ENCODE data around the gene CUX1. TPM values are rescaled to one million over a fixed set of nuclear protein-coding genes. Genes with fewer than 3 reads are reported as not detected.
A peak's percentile ranks its signal among the peaks of the same experiment; 100 is the strongest.

CUX1 gene
- polyA plus RNA-seq, 1 experiment = 29.7 TPM

GRCh38 chr7:101913247-101913721 lies 95.9 kb downstream of the CUX1 start:
- Histone ChIP-seq H3K9me3 (ENCODE audit: control insufficient read depth, insufficient read depth, low read length) (peaks cover 5% of the 10 kb centered on the region; the same call in 1 of the 2 replicates), H3K27ac (ENCODE audit: low read depth, low read length) (peak overlapping the region; percentile 21), H3K4me3 (ENCODE audit: low read depth, low read length) (no peak overlapping the region), H3K27me3 (ENCODE audit: control insufficient read depth, insufficient read depth, low read length) (no peaks in the 10 kb centered on the region)
- TF ChIP-seq, protein P1, sequence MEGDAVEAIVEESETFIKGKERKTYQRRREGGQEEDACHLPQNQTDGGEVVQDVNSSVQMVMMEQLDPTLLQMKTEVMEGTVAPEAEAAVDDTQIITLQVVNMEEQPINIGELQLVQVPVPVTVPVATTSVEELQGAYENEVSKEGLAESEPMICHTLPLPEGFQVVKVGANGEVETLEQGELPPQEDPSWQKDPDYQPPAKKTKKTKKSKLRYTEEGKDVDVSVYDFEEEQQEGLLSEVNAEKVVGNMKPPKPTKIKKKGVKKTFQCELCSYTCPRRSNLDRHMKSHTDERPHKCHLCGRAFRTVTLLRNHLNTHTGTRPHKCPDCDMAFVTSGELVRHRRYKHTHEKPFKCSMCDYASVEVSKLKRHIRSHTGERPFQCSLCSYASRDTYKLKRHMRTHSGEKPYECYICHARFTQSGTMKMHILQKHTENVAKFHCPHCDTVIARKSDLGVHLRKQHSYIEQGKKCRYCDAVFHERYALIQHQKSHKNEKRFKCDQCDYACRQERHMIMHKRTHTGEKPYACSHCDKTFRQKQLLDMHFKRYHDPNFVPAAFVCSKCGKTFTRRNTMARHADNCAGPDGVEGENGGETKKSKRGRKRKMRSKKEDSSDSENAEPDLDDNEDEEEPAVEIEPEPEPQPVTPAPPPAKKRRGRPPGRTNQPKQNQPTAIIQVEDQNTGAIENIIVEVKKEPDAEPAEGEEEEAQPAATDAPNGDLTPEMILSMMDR (IDR thresholded peaks at IDR 0.05; ENCODE audit: low read depth, low read length) = no peak
- no peak for DNase-seq (ENCODE audit: low read depth, low spot score)
- CTCF ChIA-PET = no interaction called here
- POLR2A ChIA-PET = interaction anchor here (0.6 kb wide), 1 partner anchor 44 kb away, joined by 7 read pairs; no protein-coding TSS in a partner anchor

- Histone ChIP-seq H3K4me3 (ENCODE audit: low read depth, low read length) (no peak overlapping the region), H3K9me3 (ENCODE audit: control insufficient read depth, insufficient read depth, low read length) (peaks cover 5% of the 10 kb centered on the region; the same call in 1 of the 2 replicates), H3K27ac (ENCODE audit: low read depth, low read length) (peak overlapping the region; percentile 21), H3K27me3 (ENCODE audit: control insufficient read depth, insufficient read depth, low read length) (no peaks in the 10 kb centered on the region)
- TF ChIP-seq, protein P1 (IDR thresholded peaks at IDR 0.05; ENCODE audit: low read depth, low read length) = no peak
- POLR2A ChIA-PET = interaction anchor here (0.6 kb wide), 1 partner anchor 45 kb away, joined by 7 read pairs; no protein-coding TSS in a partner anchor
- CTCF ChIA-PET = no interaction called here
- no peak for DNase-seq (ENCODE audit: low read depth, low spot score)
Measured at GRCh38 chr7:101913851-101914250, 96.4 kb downstream of the CUX1 start.

GRCh38 chr7:101915000-101915399 lies 97.6 kb downstream of the CUX1 start:
- H3K9me3 ChIP-seq (ENCODE audit: control insufficient read depth, insufficient read depth, low read length) = peaks cover 5% of the 10 kb centered on the region; the same call in 1 of the 2 replicates
- no peak for DNase-seq (ENCODE audit: low read depth, low spot score)
- H3K27ac ChIP-seq (ENCODE audit: low read depth, low read length) = no peak overlapping the region
- TF ChIP-seq, protein P1 (IDR thresholded peaks at IDR 0.05; ENCODE audit: low read depth, low read length) = no peak
- POLR2A ChIA-PET = no interaction called here
- H3K4me3 ChIP-seq (ENCODE audit: low read depth, low read length) = no peak overlapping the region
- CTCF ChIA-PET = no interaction called here
- no peaks in the 10 kb centered on the region for H3K27me3 ChIP-seq (ENCODE audit: control insufficient read depth, insufficient read depth, low read length)

DNA sequence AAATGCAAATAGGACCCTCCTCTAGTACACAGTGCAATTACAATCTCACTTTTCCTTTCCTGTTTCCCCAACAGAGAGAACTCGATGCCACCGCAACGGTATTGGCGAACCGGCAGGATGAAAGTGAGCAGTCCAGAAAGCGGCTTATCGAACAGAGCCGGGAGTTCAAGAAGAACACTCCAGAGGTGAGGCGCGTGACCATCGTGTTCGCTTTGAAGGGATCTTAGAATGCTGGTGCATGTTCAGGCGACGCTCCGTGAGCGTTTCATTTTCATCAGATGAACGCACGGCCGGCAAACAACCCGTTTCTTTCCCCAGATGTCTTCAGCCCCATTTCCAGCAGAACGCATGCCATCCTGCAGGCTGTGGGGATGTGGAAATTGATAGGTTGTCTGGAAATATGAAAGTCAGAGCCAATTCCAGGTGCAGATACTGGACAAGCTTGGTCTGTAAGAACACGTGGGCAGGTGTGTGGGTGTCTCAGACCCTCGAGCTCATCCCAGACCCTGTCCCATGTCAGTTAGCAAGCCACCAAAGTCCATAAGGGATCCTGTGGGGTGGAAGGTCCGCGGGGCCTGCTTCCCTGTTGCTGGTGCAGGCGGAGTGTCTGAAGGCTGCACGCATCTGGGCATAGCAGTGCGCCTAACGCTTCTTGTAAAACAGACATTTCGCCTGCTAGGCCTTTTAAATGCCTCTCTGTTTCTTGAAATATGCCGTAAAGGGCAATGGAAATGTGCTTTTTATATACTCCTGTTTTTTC lies 98.8 kb downstream of the CUX1 start:
- CTCF ChIA-PET = no interaction called here
- DNase-seq (ENCODE audit: low read depth, low spot score) = no peak

GRCh38 chr7:101916876-101917275 lies 99.5 kb downstream of the CUX1 start:
- no peaks in the 10 kb centered on the region for H3K27me3 ChIP-seq (ENCODE audit: control insufficient read depth, insufficient read depth, low read length)
- no peak for DNase-seq (ENCODE audit: low read depth, low spot score)
- H3K4me3 ChIP-seq (ENCODE audit: low read depth, low read length) = no peak overlapping the region
- ChIA-PET POLR2A (no interaction called here), CTCF (no interaction called here)
- H3K9me3 ChIP-seq (ENCODE audit: control insufficient read depth, insufficient read depth, low read length) = no peaks in the 10 kb centered on the region; the same call in 1 of the 2 replicates
- TF ChIP-seq, protein P1 (IDR thresholded peaks at IDR 0.05; ENCODE audit: low read depth, low read length) = no peak
- no peak overlapping the region for H3K27ac ChIP-seq (ENCODE audit: low read depth, low read length)

More for the DNA sequence above, 98.8 kb downstream of the CUX1 start:
- Histone ChIP-seq H3K4me3 (ENCODE audit: low read depth, low read length) (no peak overlapping the region), H3K9me3 (ENCODE audit: control insufficient read depth, insufficient read depth, low read length) (peaks cover 2% of the 10 kb centered on the region; the same call in 1 of the 2 replicates), H3K27me3 (ENCODE audit: control insufficient read depth, insufficient read depth, low read length) (no peaks in the 10 kb centered on the region), H3K27ac (ENCODE audit: low read depth, low read length) (no peak overlapping the region)
- POLR2A ChIA-PET = no interaction called here
- TF ChIP-seq, protein P1 (IDR thresholded peaks at IDR 0.05; ENCODE audit: low read depth, low read length) = no peak

Data from AG04450 (cell line).